HepG2 (cell line): Measurements from ENCODE around the gene NTMT1. TPM values are rescaled to one million over a fixed set of nuclear protein-coding genes. Genes with fewer than 3 reads are reported as not detected.

ENCODE experiments used
- AHR ChIP-seq: IDR thresholded peaks from 2 replicates; pipeline ENCODE4 v1.6.1; 2018; ENCODE audit warnings: missing genetic modification reagents, missing compliant biosample characterization
- BCL6 ChIP-seq: IDR thresholded peaks from 2 replicates; pipeline ENCODE4 v1.6.1; 2016; ENCODE audit warnings: missing genetic modification reagents, missing compliant biosample characterization
- DNMT1 ChIP-seq: sonication (generic); formaldehyde crosslinking; IDR thresholded peaks from 2 replicates; pipeline ENCODE4 v1.5.1; 2020; ENCODE audit warnings: mild to moderate bottlenecking, missing genetic modification reagents
- ELF1 ChIP-seq: sonication (generic); formaldehyde crosslinking; IDR thresholded peaks from 2 replicates; pipeline ENCODE4 v1.4.0; 2020; ENCODE audit warnings: missing genetic modification reagents
- GZF1 ChIP-seq: sonication (generic); formaldehyde crosslinking; IDR thresholded peaks from 2 replicates; pipeline ENCODE4 v1.5.1; 2020; ENCODE audit warnings: mild to moderate bottlenecking, missing genetic modification reagents
- HOXD1 ChIP-seq: sonication (generic); formaldehyde crosslinking; IDR thresholded peaks from 2 replicates; pipeline ENCODE4 v1.5.0; 2020; ENCODE audit warnings: missing genetic modification reagents
- IRX3 ChIP-seq: sonication (generic); formaldehyde crosslinking; IDR thresholded peaks from 2 replicates; pipeline ENCODE4 v1.8.1; 2023; ENCODE audit warnings: mild to moderate bottlenecking, low read depth, missing genetic modification reagents, borderline replicate concordance
- KLF6 ChIP-seq: IDR thresholded peaks from 2 replicates; pipeline ENCODE4 v1.8.0; 2016; ENCODE audit warnings: missing biosample characterization, missing genetic modification reagents
- NFE2L2 ChIP-seq: fragments of 150-350 bp; IDR thresholded peaks from 2 replicates; pipeline ENCODE4 v1.6.1; 2014; ENCODE audit warnings: low read length
- NFRKB ChIP-seq: fragments of 450-650 bp; IDR thresholded peaks from 2 replicates; pipeline ENCODE4 v1.6.1; 2017
- POLR2AphosphoS2 ChIP-seq: IDR thresholded peaks from 2 replicates; pipeline ENCODE4 v1.6.1; 2011; ENCODE audit warnings: low read depth, low read length, improper control_type of control experiment
- RBM39 ChIP-seq: fragments of 200-400 bp; formaldehyde crosslinking; IDR thresholded peaks from one replicate; pipeline ENCODE4 v1.6.1; 2018; ENCODE audit warnings: antibody characterized with exemption, mild to moderate bottlenecking, low read depth, low read length; ENCODE audit not compliant: poor library complexity, severe bottlenecking
- RELA ChIP-seq: sonication (generic); formaldehyde crosslinking; IDR thresholded peaks from 2 replicates; pipeline ENCODE4 v1.4.0; 2020; ENCODE audit warnings: missing genetic modification reagents
- SSRP1 ChIP-seq: IDR thresholded peaks from 2 replicates; pipeline ENCODE4 v1.6.1; 2016; ENCODE audit warnings: control low read depth
- TCF12 ChIP-seq, 2 experiments: fragments of 450-650 bp in 1 of 2; sonication (generic) in 1 of 2; formaldehyde crosslinking in 1 of 2; IDR thresholded peaks; 2 replicates each; pipeline versions ENCODE4 v1.6.1 to v1.8.0; 2017 to 2022; ENCODE audit warnings: antibody characterized with exemption in 1 of 2, mild to moderate bottlenecking in 1 of 2, missing genetic modification reagents in 1 of 2, moderate library complexity in 1 of 2
- TRIM24 ChIP-seq: sonication (generic); formaldehyde crosslinking; IDR thresholded peaks from 2 replicates; pipeline ENCODE4 v1.8.0; 2022; ENCODE audit warnings: mild to moderate bottlenecking, missing genetic modification reagents
- ZEB1 ChIP-seq: IDR thresholded peaks from 2 replicates; pipeline ENCODE4 v1.6.1; 2012; ENCODE audit warnings: mild to moderate bottlenecking, low read depth, inconsistent platforms; ENCODE audit not compliant: insufficient replicate concordance
- ZFX ChIP-seq: sonication (generic); formaldehyde crosslinking; IDR thresholded peaks from 2 replicates; pipeline ENCODE4 v1.4.0; 2020; ENCODE audit warnings: mild to moderate bottlenecking, low read depth, missing genetic modification reagents, moderate library complexity
- ZKSCAN8 ChIP-seq: IDR thresholded peaks from 2 replicates; pipeline ENCODE4 v1.6.1; 2016; ENCODE audit warnings: borderline replicate concordance, missing genetic modification reagents, missing compliant biosample characterization
- ZNF207 ChIP-seq: fragments of 450-650 bp; IDR thresholded peaks from 2 replicates; pipeline ENCODE4 v1.6.1; 2016; ENCODE audit warnings: antibody characterized with exemption, borderline replicate concordance
- ZNF224 ChIP-seq: sonication (generic); formaldehyde crosslinking; IDR thresholded peaks from 2 replicates; pipeline ENCODE4 v1.5.0; 2020; ENCODE audit warnings: mild to moderate bottlenecking, missing genetic modification reagents
- ZNF431 ChIP-seq: sonication (generic); formaldehyde crosslinking; IDR thresholded peaks from 2 replicates; pipeline ENCODE4 v1.9.0; 2022; ENCODE audit warnings: missing genetic modification reagents, low read depth, mild to moderate bottlenecking, borderline replicate concordance
- ZNF44 ChIP-seq: sonication (generic); formaldehyde crosslinking; IDR thresholded peaks from 2 replicates; pipeline ENCODE4 v1.5.1; 2020; ENCODE audit warnings: mild to moderate bottlenecking, missing genetic modification reagents
- ZNF512B ChIP-seq: sonication (generic); formaldehyde crosslinking; IDR thresholded peaks from 2 replicates; pipeline ENCODE4 v1.5.1; 2020; ENCODE audit warnings: missing genetic modification reagents, mild to moderate bottlenecking, borderline replicate concordance
- ZNF569 ChIP-seq: sonication (generic); formaldehyde crosslinking; IDR thresholded peaks from 2 replicates; pipeline ENCODE4 v1.5.0; 2020; ENCODE audit warnings: mild to moderate bottlenecking, missing genetic modification reagents, moderate library complexity, borderline replicate concordance
- ZNF577 ChIP-seq: sonication (generic); formaldehyde crosslinking; IDR thresholded peaks from 2 replicates; pipeline ENCODE4 v1.4.0; 2020; ENCODE audit warnings: mild to moderate bottlenecking, low read depth, missing genetic modification reagents, borderline replicate concordance
- ZNF615 ChIP-seq: sonication (generic); formaldehyde crosslinking; IDR thresholded peaks from 2 replicates; pipeline ENCODE4 v1.5.0; 2020; ENCODE audit warnings: mild to moderate bottlenecking, missing genetic modification reagents, borderline replicate concordance
- polyA plus RNA-seq, 8 experiments: library from polyadenylated mRNA; depleted of rRNA in 3 of 8; stranded (reverse) in 7 of 8; unstranded in 1 of 8; fragments of >200 nt; fragmentation: Illumina TruSeq in 4 of 8; extraction: Trizol in 4 of 8; gene quantifications; 2 replicates each; pipeline versions ENCODE4 v1.2.1 to v1.2.3, GENCODE V29; 2011 to 2016; ENCODE audit warnings: low read depth in 4 of 8, missing spikeins in 1 of 8, mixed read lengths in 1 of 8; ENCODE audit not compliant: insufficient read depth in 1 of 8
- total RNA-seq, 5 experiments: library from RNA; depleted of rRNA; stranded (reverse); fragments of >200 nt; fragmentation: Illumina TruSeq; extraction: Trizol; gene quantifications; 2 replicates each; pipeline ENCODE4 v1.2.3, GENCODE V29; 2016; ENCODE audit warnings: low read depth in 1 of 5
- TF ChIP-seq, protein P1 (sequence below): sonication (generic); formaldehyde crosslinking; IDR thresholded peaks from 2 replicates; pipeline ENCODE4 v1.4.0; 2020; ENCODE audit warnings: missing genetic modification reagents

Gene NTMT1
- total and polyA plus RNA-seq, 2 of the 13 experiments (the other 11 are each of a cell fraction or from before 2014, with no cell fraction given), result 49.1 to 53.8 TPM

- TF ChIP-seq TCF12 (IDR thresholded peaks at IDR 0.05) (no peak), TCF12 (CRISPR knock-in tag; IDR thresholded peaks at IDR 0.05) (no peak), NFRKB (no peak), POLR2AphosphoS2 (no peak), SSRP1 (CRISPR knock-in tag) (no peak), RBM39 (no peak), ZFX (peak; percentile 87), AHR (CRISPR knock-in tag) (no peak), ZNF207 (no peak), ZNF512B (CRISPR knock-in tag) (no peak), ZKSCAN8 (no peak; the same call in 1 of the 2 replicates), ZEB1 (no peak), NFE2L2 (no peak), ZNF44 (CRISPR knock-in tag) (no peak), IRX3 (no peak), RELA (CRISPR knock-in tag) (no peak), ZNF615 (CRISPR knock-in tag) (0 out of 2 replicates have a peak, but pooled peaks have one; percentile 39), TRIM24 (CRISPR knock-in tag) (no peak), KLF6 (CRISPR knock-in tag) (no peak), ZNF431 (CRISPR knock-in tag) (no peak), GZF1 (peak; percentile 61; the same call in 1 of the 2 replicates), BCL6 (CRISPR knock-in tag) (peak; percentile 90), ZNF569 (no peak), ZNF224 (CRISPR knock-in tag) (peak; percentile 88; the same call in 1 of the 2 replicates), ZNF577 (CRISPR knock-in tag) (no peak), HOXD1 (CRISPR knock-in tag) (no peak), ELF1 (peak; percentile 40), DNMT1 (no peak)
- TF ChIP-seq, protein P1, sequence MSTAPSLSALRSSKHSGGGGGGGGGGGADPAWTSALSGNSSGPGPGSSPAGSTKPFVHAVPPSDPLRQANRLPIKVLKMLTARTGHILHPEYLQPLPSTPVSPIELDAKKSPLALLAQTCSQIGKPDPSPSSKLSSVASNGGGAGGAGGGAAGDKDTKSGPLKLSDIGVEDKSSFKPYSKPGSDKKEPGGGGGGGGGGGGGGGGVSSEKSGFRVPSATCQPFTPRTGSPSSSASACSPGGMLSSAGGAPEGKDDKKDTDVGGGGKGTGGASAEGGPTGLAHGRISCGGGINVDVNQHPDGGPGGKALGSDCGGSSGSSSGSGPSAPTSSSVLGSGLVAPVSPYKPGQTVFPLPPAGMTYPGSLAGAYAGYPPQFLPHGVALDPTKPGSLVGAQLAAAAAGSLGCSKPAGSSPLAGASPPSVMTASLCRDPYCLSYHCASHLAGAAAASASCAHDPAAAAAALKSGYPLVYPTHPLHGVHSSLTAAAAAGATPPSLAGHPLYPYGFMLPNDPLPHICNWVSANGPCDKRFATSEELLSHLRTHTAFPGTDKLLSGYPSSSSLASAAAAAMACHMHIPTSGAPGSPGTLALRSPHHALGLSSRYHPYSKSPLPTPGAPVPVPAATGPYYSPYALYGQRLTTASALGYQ (CRISPR knock-in tag), result no peak
Observed at GRCh38 chr9:129606161-129607026, 19.6 kb upstream of the NTMT1 start (continued).
